GM19025 (cell line): ENCODE results near the gene ANGPT4.

Experiments
- ATAC-seq: cut with Tn5 transposase; IDR thresholded peaks from one replicate; pipeline ENCODE4 v1.9.1; 2021; ENCODE audit warnings: mild to moderate bottlenecking, low read depth, moderate library complexity; ENCODE audit not compliant: unreplicated experiment

Gene ANGPT4

GRCh38 chr20:944148-944547 is 28.0 kb upstream of the ANGPT4 start:
- no peak for ATAC-seq

GRCh38 chr20:942611-943010 is 26.5 kb upstream of the ANGPT4 start:
- no peak for ATAC-seq

- ATAC-seq: no peak
Observed at GRCh38 chr20:940926-941325, 24.8 kb upstream of the ANGPT4 start.

GRCh38 chr20:939606-940005 is 23.5 kb upstream of the ANGPT4 start:
- ATAC-seq: no peak

GRCh38 chr20:934186-934840 is 18.2 kb upstream of the ANGPT4 start:
- no peak for ATAC-seq

- no peak for ATAC-seq
Observed at GRCh38 chr20:933029-933428, 16.9 kb upstream of the ANGPT4 start.

- ATAC-seq: no peak
Observed at GRCh38 chr20:931401-931800, 15.3 kb upstream of the ANGPT4 start.

- ATAC-seq: no peak
Observed at GRCh38 chr20:926670-927069, 10.5 kb upstream of the ANGPT4 start.

- ATAC-seq: no peak
Observed at GRCh38 chr20:925516-925915, 9.4 kb upstream of the ANGPT4 start.

GRCh38 chr20:924639-925038 is 8.5 kb upstream of the ANGPT4 start:
- no peak for ATAC-seq

- no peak for ATAC-seq
Observed at GRCh38 chr20:922781-923180, 6.6 kb upstream of the ANGPT4 start.

- no peak for ATAC-seq
Observed at GRCh38 chr20:921068-921467, 4.9 kb upstream of the ANGPT4 start.

- ATAC-seq: no peak
Observed at GRCh38 chr20:920311-920710, 4.2 kb upstream of the ANGPT4 start.

- no peak for ATAC-seq
Observed at GRCh38 chr20:919491-919916, 3.4 kb upstream of the ANGPT4 start.

GRCh38 chr20:917416-917815 is 1.3 kb upstream of the ANGPT4 start:
- ATAC-seq: no peak

GRCh38 chr20:916825-917224 is 691 bp upstream of the ANGPT4 start:
- ATAC-seq: no peak

- no peak for ATAC-seq
Observed at GRCh38 chr20:914727-915498, 1.2 kb downstream of the ANGPT4 start.

- no peak for ATAC-seq
Observed at GRCh38 chr20:913306-913849, 2.8 kb downstream of the ANGPT4 start.

GRCh38 chr20:911882-912600 is 4.1 kb downstream of the ANGPT4 start:
- no peak for ATAC-seq

- ATAC-seq: no peak
Observed at GRCh38 chr20:910870-911770, 5.0 kb downstream of the ANGPT4 start.
